Adrenal gland (tissue), 19 donors: ENCODE results near the gene TAAR8. TPM values are rescaled to one million over a fixed set of nuclear protein-coding genes. Genes with fewer than 3 reads are reported as not detected.

Experiments
- DNase-seq, 7 donors: peaks; one replicate each; pipeline ENCODE4 v3.0.0-alpha.2; 2019 to 2020
- H3K27ac ChIP-seq, 5 donors: fragments of 200-600 bp; sonication (generic) in 4 of 5; 1 replicate in 3 of 5; 2 replicates in 2 of 5; pipeline versions ENCODE4 v1.5.1 to v1.8.0; 2016 to 2020; ENCODE audit warnings: mild to moderate bottlenecking in 1 of 5
- H3K27me3 ChIP-seq: fragments of 200-600 bp; 2 replicates; pipeline ENCODE4 v1.8.0; 2021
- H3K36me3 ChIP-seq, 2 donors: fragments of 200-600 bp; replicated peaks in 1 of 2; 1 replicate in 1 of 2; 2 replicates in 1 of 2; pipeline versions ENCODE4 v1.5.1 to v1.8.0; 2018 to 2022
- H3K4me1 ChIP-seq, 2 donors: fragments of 200-600 bp; replicated peaks in 1 of 2; 1 replicate in 1 of 2; 2 replicates in 1 of 2; pipeline versions ENCODE4 v1.5.1 to v1.8.0; 2018 to 2021
- H3K4me3 ChIP-seq, 4 donors: fragments of 200-600 bp; sonication (generic) in 3 of 4; one replicate each; pipeline ENCODE4 v1.5.1; 2016 to 2018
- H3K9me3 ChIP-seq, 3 donors: fragments of 200-600 bp; sonication (generic) in 1 of 3; replicated peaks in 1 of 3; 1 replicate in 2 of 3; 2 replicates in 1 of 3; pipeline versions ENCODE4 v1.5.1 to v1.8.0; 2016 to 2021
- POLR2A ChIP-seq, 2 donors: fragments of 450-650 bp; IDR thresholded peaks; one replicate each; pipeline ENCODE4 v1.6.1; 2017; ENCODE audit warnings: antibody characterized with exemption in 2 of 2, mild to moderate bottlenecking in 2 of 2, moderate library complexity in 1 of 2
- WGBS, 4 donors: extraction: QIAGEN DNeasy Blood & Tissue Kit in 2 of 4; methylation state at CpG; one replicate each; pipeline versions ENCODE4 v1.1.5 to v1.1.7; 2013 to 2017; 5-methylcytosine and 5-hydroxymethylcytosine counted together
- intact Hi-C, 2 donors: fragments of 100-400 bp; cut with DNase I; formaldehyde crosslinking; loops; one replicate each; pipeline versions ENCODE4 v1.14.1 to v1.15.0; 2022 to 2023
- long read RNA-seq, 10 donors: library from polyadenylated mRNA in 3 of 10; unstranded in 2 of 10; stranded (forward) in 1 of 10; transcript quantifications; one replicate each; pipeline ENCODE4 v2.0.0 and lab custom pipeline, GENCODE V29; 2021 to 2026
- polyA plus RNA-seq, 3 donors: library from polyadenylated mRNA; stranded (reverse); fragments of 200-250 nt in 2 of 3; fragments of 350-450 nt in 1 of 3; fragmentation: Illumina TruSeq in 1 of 3; extraction: RNeasy Lipid Tissue Mini Kit (QIAGEN cat#74804) in 1 of 3; gene quantifications; one replicate each; pipeline ENCODE4 v1.2.3, GENCODE V29; 2013 to 2014
- total RNA-seq, 9 donors: library from RNA; depleted of rRNA in 4 of 9; stranded (reverse); fragments of >200 nt in 4 of 9; fragments of 120-200 nt in 1 of 9; fragmentation: NEBNext Ultra II Directional in 1 of 9; extraction: Animal tissue kit (Norgen Biotek cat#: 25700) in 1 of 9; gene quantifications; one replicate each; pipeline versions ENCODE4 v1.1.0 to v1.2.4, GENCODE V29; 2013 to 2023
- TF ChIP-seq, protein P1 (sequence below), 6 experiments: fragments of 450-650 bp in 4 of 6; fragments of 200-600 bp in 2 of 6; sonication (generic) in 1 of 6; IDR thresholded peaks; 1 replicate in 5 of 6; 2 replicates in 1 of 6; pipeline versions ENCODE4 v1.5.1 to v1.8.0; 2016 to 2021; ENCODE audit warnings: antibody characterized with exemption in 6 of 6, mild to moderate bottlenecking in 2 of 6, moderate library complexity in 1 of 6
- donor health status: healthy with polysubstance abuse.
- donor health status: Bipolar disorder and iron deficiency.
- donor health status: DM: yes; HTN: yes; CAD: no.
- donor health status: DM: no; HTN: no; CAD: no.
- donor health status: DM: no; HTN: no; CAD: no.
- donor health status: DM: yes; HTN: yes; CAD: no.

TAAR8 gene, protein sequence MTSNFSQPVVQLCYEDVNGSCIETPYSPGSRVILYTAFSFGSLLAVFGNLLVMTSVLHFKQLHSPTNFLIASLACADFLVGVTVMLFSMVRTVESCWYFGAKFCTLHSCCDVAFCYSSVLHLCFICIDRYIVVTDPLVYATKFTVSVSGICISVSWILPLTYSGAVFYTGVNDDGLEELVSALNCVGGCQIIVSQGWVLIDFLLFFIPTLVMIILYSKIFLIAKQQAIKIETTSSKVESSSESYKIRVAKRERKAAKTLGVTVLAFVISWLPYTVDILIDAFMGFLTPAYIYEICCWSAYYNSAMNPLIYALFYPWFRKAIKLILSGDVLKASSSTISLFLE
- total RNA-seq (not detected), polyA plus RNA-seq (not detected)
- long read RNA-seq, donor 1, result 0 reads
- long read RNA-seq, donor 2, result 0 reads
- long read RNA-seq, donor 3, result 0 reads
- long read RNA-seq, donor 4, result 0 reads
- long read RNA-seq, donor 5, result 0 reads
- long read RNA-seq, donor 6, result 0 reads
- long read RNA-seq, donor 7, result 0 reads
- long read RNA-seq, donor 8, result 0 reads
- long read RNA-seq, donor 9, result 0 reads
- long read RNA-seq, donor 10, result 0 reads

DNA sequence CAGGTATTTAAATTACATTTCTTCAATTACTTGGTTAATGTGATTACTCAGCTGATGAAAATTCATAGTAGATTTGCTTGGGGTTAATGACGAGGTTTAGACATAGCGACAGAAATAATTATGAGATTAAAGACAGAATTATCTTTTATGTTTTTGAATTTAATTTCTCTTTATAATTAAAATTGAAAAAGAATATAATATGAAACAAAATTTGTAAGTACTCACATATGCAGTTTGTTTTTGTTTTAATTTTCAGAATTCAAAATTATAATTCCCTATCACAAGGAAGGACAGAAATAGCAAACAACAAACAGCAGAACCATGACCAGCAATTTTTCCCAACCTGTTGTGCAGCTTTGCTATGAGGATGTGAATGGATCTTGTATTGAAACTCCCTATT, at the start of gene TAAR8:
TAAR8 (plus strand) TSS at position 301 of the 400 bp plus-strand sequence; CDS start at position 322, 21 bp downstream.
- TF ChIP-seq, protein P1, sequence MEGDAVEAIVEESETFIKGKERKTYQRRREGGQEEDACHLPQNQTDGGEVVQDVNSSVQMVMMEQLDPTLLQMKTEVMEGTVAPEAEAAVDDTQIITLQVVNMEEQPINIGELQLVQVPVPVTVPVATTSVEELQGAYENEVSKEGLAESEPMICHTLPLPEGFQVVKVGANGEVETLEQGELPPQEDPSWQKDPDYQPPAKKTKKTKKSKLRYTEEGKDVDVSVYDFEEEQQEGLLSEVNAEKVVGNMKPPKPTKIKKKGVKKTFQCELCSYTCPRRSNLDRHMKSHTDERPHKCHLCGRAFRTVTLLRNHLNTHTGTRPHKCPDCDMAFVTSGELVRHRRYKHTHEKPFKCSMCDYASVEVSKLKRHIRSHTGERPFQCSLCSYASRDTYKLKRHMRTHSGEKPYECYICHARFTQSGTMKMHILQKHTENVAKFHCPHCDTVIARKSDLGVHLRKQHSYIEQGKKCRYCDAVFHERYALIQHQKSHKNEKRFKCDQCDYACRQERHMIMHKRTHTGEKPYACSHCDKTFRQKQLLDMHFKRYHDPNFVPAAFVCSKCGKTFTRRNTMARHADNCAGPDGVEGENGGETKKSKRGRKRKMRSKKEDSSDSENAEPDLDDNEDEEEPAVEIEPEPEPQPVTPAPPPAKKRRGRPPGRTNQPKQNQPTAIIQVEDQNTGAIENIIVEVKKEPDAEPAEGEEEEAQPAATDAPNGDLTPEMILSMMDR (IDR thresholded peaks at IDR 0.05), result no peak
- no peak for TF ChIP-seq POLR2A (IDR thresholded peaks at IDR 0.05)

DNA sequence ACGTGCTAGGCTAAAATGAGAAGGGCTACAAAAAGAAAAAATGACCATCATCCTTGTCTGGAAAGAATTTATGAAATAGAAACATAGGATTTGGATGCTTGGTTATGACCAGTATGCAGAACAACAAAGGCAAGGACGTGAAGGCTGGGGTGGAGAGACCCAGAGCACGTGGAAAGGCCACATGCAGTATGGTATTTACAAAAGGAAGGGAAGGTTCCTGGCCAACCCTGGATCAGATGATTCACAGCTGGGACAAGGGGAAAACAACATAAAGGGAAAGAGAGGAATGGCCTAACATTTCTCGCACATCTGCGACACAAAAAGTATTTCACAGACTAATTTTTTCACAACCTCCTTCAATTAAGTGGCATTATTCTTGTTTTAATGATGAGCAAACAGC, 47.7 kb upstream of the TAAR8 start:
- Histone ChIP-seq H3K9me3 (no peaks in the 10 kb centered on the region), H3K27me3 (no peaks in the 10 kb centered on the region), H3K4me3 (no peak overlapping the region), H3K27ac (peak overlapping the region in 1 of 5 donors; percentile 48), H3K36me3 (no peaks in the 10 kb centered on the region), H3K4me1 (peaks cover 0 to 35% of the 10 kb centered on the region in 2 donors)
- intact Hi-C loops, result no loop called here
- TF ChIP-seq POLR2A (IDR thresholded peaks at IDR 0.05), result no peak
- TF ChIP-seq, protein P1 (IDR thresholded peaks at IDR 0.05), result no peak
- 72 to 81% (median 77%) methylated on average over 5 of the region's 5 CpGs for WGBS, 4 donors
- peak in 1 of 7 donors; percentile 11 for DNase-seq

More for the DNA sequence above, at the start of gene TAAR8:
- H3K9me3 ChIP-seq, result no peaks in the 10 kb centered on the region
- H3K27ac ChIP-seq, result no peak within 1 kb of the TSS
- WGBS, 4 donors, result 91 to 94% (median 92%) methylated on average over 2 of the region's 2 CpGs
- H3K27me3 ChIP-seq, result no peaks in the 10 kb centered on the region
- intact Hi-C loops, result no loop called here
- no peaks in the 10 kb centered on the region for H3K36me3 ChIP-seq
- DNase-seq, result no peak
- H3K4me1 ChIP-seq, result no peaks in the 10 kb centered on the region
- H3K4me3 ChIP-seq, result no peak within 1 kb of the TSS

DNA sequence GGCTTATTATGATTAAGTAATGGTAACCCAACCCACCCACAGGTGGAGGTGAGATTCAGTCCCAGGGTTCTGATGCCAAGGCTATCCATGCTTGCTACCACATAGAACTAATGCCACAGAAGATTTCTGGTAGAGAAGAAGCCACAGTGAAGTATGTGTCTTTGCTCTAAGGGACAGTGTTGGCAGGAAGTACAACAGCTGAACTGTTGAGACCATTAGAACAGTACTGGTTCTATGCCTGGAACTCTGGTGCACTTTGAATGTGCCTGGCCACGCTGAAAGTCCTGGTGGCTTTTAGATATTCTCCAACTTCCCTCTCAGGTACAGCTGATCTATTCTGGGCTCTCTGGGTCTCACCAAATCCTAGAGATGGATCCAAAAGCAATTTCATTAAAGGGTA, 47.3 kb upstream of the TAAR8 start:
- Histone ChIP-seq H3K4me3 (no peak overlapping the region), H3K4me1 (peaks cover 0 to 36% of the 10 kb centered on the region in 2 donors), H3K36me3 (no peaks in the 10 kb centered on the region), H3K9me3 (no peaks in the 10 kb centered on the region), H3K27me3 (no peaks in the 10 kb centered on the region), H3K27ac (peak overlapping the region in 1 of 5 donors; percentile 48)
- DNase-seq, result no peak
- WGBS, 4 donors, result 90 to 100% (median 95%) methylated on average over 1 of the region's 1 CpG
- TF ChIP-seq, protein P1 (IDR thresholded peaks at IDR 0.05), result no peak
- no peak for TF ChIP-seq POLR2A (IDR thresholded peaks at IDR 0.05)
- intact Hi-C loops, result no loop called here

DNA sequence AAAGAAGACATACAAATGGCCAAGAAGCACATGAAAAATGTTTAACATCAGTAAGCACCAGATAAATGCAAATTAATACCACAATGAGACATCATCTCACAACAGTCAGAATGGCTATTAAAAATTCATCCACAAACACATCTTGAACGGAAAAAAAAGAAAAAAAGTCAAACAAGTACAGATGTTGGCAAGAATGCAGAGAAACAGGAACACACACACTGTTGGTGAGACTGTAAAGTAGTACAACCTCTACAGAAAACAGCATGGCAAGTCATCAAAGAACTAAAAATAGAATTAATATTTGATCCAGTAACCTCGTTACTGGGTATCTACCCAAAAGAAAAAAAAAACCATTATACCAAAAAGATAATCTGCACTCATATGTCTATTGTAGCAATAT, 46.0 kb upstream of the TAAR8 start:
- DNase-seq, result no peak
- 50 to 55% (median 52%) methylated on average over 2 of the region's 2 CpGs for WGBS, 4 donors
- H3K36me3 ChIP-seq, result no peaks in the 10 kb centered on the region
- H3K9me3 ChIP-seq, result no peaks in the 10 kb centered on the region
- peaks cover 8 to 49% of the 10 kb centered on the region in 2 donors for H3K4me1 ChIP-seq
- intact Hi-C loops, result no loop called here
- TF ChIP-seq POLR2A (IDR thresholded peaks at IDR 0.05), result no peak
- TF ChIP-seq, protein P1 (IDR thresholded peaks at IDR 0.05), result no peak
- no peak overlapping the region for H3K27ac ChIP-seq
- H3K4me3 ChIP-seq, result no peak overlapping the region
- H3K27me3 ChIP-seq, result no peaks in the 10 kb centered on the region
